SK-N-MC (cell line): ENCODE measurements around the gene CCND1.

Source experiments
- DNase-seq: peaks from one replicate; pipeline ENCODE4 v3.0.0-alpha.2; 2011; ENCODE audit warnings: low read depth, low spot score
- H3K27ac ChIP-seq: fragments of 200-600 bp; sonication (generic); 2 replicates; pipeline ENCODE4 v1.5.1; 2016; ENCODE audit warnings: mixed run types
- H3K36me3 ChIP-seq: fragments of 200-600 bp; sonication (generic); 2 replicates; pipeline ENCODE4 v1.6.1; 2017; ENCODE audit warnings: antibody characterized with exemption, low read length, mixed read lengths; ENCODE audit not compliant: insufficient read depth
- H3K4me3 ChIP-seq: fragments of 200-600 bp; sonication (generic); 2 replicates; pipeline ENCODE4 v1.5.1; 2016
- H3K9ac ChIP-seq: fragments of 200-600 bp; sonication (generic); 2 replicates; pipeline ENCODE4 v1.8.0; 2017; ENCODE audit warnings: mixed run types, mixed read lengths; ENCODE audit not compliant: insufficient read length
- H3K9me3 ChIP-seq: fragments of 200-600 bp; sonication (generic); 2 replicates; pipeline ENCODE4 v1.6.1; 2017; ENCODE audit warnings: low read depth, mild to moderate bottlenecking, antibody characterized with exemption, low read length, moderate library complexity, mixed read lengths
- EZH2 ChIP-seq: fragments of 200-600 bp; sonication (generic); IDR thresholded peaks from one replicate; pipeline ENCODE4 v1.6.1; 2017; ENCODE audit warnings: antibody characterized with exemption
- FOXP2 ChIP-seq: optimal IDR thresholded peaks from 2 replicates; pipeline ENCODE3; 2011; ENCODE audit warnings: mild to moderate bottlenecking, moderate library complexity; ENCODE audit not compliant: insufficient read depth; ENCODE audit errors: extremely low read length, control extremely low read depth
- POLR2AphosphoS5 ChIP-seq: IDR thresholded peaks from 2 replicates; pipeline ENCODE4 v1.6.1; 2012; ENCODE audit warnings: mild to moderate bottlenecking, low read depth, low read length, borderline replicate concordance

CCND1 gene

DNA sequence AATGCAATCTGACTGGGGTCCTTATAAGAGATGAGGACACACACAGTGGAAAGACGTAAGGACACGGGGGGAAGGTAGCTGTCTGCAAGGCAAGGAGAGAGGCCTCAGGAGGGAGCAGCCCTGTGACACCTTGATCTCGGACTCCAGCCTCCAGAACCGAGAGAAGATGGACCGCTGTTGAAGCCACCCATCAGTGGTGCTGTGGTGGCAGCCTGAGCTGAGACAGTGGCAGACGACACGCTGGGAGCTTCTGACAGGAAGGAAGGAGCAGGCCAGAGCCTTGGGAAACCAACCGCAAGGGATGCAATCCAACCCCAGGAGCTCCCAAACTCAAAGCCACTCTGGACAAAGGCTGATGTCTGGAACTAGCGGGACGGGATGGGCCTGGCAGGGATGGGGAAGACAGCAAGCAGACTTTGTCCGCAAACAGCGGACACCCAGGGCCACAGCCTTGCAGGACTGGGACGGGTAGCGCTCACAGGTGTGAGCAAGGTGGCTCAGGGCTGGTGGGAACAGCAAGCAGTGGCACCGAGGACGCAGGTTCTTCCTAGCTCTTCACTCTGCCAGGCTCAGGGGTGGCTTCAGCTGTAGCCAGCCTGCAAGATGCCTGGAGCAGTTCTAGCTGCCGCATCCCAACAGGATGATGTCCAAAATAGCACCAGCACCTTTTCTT lies 23.3 kb downstream of the CCND1 start:
- Histone ChIP-seq H3K4me3 (no peak overlapping the region), H3K9me3 (no peaks in the 10 kb centered on the region), H3K9ac (no peak overlapping the region), H3K27ac (no peak overlapping the region), H3K36me3 (peaks cover 10% of the 10 kb centered on the region)
- no peak for DNase-seq
- TF ChIP-seq POLR2AphosphoS5 (no peak), EZH2 (no peak), FOXP2 (no peak)

- Histone ChIP-seq H3K4me3 (no peak overlapping the region), H3K27ac (0 out of 2 replicates have a peak overlapping the region, but pooled peaks have one; percentile 21), H3K9ac (no peak overlapping the region), H3K9me3 (no peaks in the 10 kb centered on the region), H3K36me3 (peaks cover 16% of the 10 kb centered on the region)
- no peak for DNase-seq
- TF ChIP-seq POLR2AphosphoS5 (no peak), EZH2 (no peak), FOXP2 (no peak)
Observed at GRCh38 chr11:69664901-69665300, 23.9 kb downstream of the CCND1 start.

GRCh38 chr11:69665669-69666068 lies 24.7 kb downstream of the CCND1 start:
- no peaks in the 10 kb centered on the region for H3K9me3 ChIP-seq
- no peak overlapping the region for H3K4me3 ChIP-seq
- H3K36me3 ChIP-seq = peaks cover 22% of the 10 kb centered on the region
- peak overlapping the region; percentile 21; the same call in 1 of the 2 replicates for H3K27ac ChIP-seq
- no peak for DNase-seq
- H3K9ac ChIP-seq = peak overlapping the region; percentile 18
- no peak for TF ChIP-seq EZH2
- no peak for TF ChIP-seq POLR2AphosphoS5
- TF ChIP-seq FOXP2 = no peak

- H3K4me3 ChIP-seq = no peak overlapping the region
- H3K27ac ChIP-seq = 0 out of 2 replicates have a peak overlapping the region, but pooled peaks have one; percentile 49
- H3K36me3 ChIP-seq = peaks cover 26% of the 10 kb centered on the region
- H3K9ac ChIP-seq = no peak overlapping the region
- no peaks in the 10 kb centered on the region for H3K9me3 ChIP-seq
- no peak for DNase-seq
- TF ChIP-seq EZH2 (no peak), FOXP2 (no peak), POLR2AphosphoS5 (no peak)
Observed at GRCh38 chr11:69666261-69666660, 25.3 kb downstream of the CCND1 start.

GRCh38 chr11:69666752-69667536 lies 26.0 kb downstream of the CCND1 start:
- Histone ChIP-seq H3K36me3 (peaks cover 32% of the 10 kb centered on the region), H3K9me3 (no peaks in the 10 kb centered on the region), H3K9ac (no peak overlapping the region), H3K4me3 (no peak overlapping the region), H3K27ac (peak overlapping the region; percentile 49; the same call in 1 of the 2 replicates)
- TF ChIP-seq POLR2AphosphoS5 (no peak), FOXP2 (no peak), EZH2 (no peak)
- no peak for DNase-seq

DNA sequence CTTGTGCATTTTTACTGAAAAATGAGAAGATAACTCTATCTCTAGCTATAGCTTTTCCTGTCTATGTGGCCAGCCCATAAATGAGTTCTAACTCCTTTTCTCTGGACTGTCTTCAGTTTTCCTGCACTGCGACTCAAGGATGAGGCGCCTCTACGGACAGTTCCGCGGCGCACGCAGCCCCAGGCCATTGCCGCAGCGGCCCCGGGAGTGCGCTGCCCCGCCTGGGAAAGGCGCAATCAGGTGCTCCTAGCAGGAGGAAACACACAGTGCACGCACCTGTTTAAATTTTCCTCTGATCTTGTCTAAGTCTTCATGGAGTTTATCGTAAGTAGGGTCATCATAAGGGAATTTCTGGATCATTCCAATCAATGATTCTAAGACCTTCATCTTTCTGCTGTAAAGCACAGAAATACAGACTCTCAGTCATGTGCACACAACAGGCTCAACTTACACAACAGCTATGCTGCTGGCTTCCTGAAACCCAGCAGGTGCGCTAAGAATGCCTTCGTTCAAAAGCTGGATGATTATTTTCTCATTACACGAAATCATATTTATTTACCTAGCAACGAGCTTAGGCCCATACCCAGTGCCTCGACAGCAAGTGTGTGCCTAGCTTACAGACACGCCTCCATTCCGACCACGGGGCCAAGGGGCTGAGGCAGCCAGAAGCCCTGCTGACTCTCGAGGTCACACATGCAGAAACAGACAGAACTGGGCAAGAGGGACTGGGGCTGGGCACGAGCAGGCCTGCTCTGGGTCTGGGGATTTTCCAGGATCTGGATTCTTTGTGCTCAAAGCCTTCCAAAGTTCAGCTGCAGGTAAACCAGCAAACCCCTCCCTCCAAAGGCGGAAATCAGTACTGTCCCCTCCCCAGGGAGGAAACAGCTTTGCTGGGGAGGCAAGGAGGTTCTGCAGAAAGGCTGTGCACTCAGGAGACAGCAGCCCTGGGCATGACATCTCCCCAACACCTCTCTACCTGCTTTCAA lies 27.0 kb downstream of the CCND1 start:
- Histone ChIP-seq H3K9me3 (no peaks in the 10 kb centered on the region), H3K9ac (no peak overlapping the region), H3K36me3 (peaks cover 42% of the 10 kb centered on the region), H3K27ac (peak overlapping the region; percentile 37; the same call in 1 of the 2 replicates), H3K4me3 (no peak overlapping the region)
- TF ChIP-seq POLR2AphosphoS5 (peak; percentile 51; the same call in 1 of the 2 replicates), EZH2 (no peak)
- DNase-seq = no peak

DNA sequence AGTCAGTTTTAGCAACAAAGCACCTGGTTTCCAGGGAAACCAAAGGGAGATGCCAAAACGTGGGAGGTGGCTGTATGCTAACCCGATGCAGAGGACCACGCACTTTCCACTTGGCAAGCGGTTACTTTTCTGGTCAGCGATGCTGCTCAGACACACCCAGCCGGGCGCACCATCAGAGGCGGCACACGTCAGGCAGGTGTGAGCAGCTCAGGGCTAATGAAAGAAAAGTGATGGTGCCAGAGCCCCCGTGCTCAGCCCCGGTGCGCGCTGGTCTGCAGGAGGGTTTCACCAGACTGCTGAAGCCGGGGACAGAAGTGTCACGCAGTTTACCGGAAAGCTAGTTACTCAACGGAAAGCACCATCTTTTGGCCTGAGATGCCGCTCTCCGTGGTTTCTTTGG lies 28.5 kb downstream of the CCND1 start:
- H3K27ac ChIP-seq = peak overlapping the region; percentile 85
- no peak for DNase-seq
- H3K9me3 ChIP-seq = no peaks in the 10 kb centered on the region
- peaks cover 47% of the 10 kb centered on the region for H3K36me3 ChIP-seq
- H3K9ac ChIP-seq = no peak overlapping the region
- no peak overlapping the region for H3K4me3 ChIP-seq
- TF ChIP-seq POLR2AphosphoS5 (no peak), FOXP2 (no peak), EZH2 (no peak)
